Central memory CD8-positive, alpha-beta T cell (primary cell): ENCODE measurements around the gene RBM24.

ENCODE experiments used
- ATAC-seq: fragments of 150-1000 bp; cut with Tn5 transposase; replicated peaks from 2 replicates; pipeline ENCODE4 v1.10.0; 2022; ENCODE audit warnings: mild to moderate bottlenecking, moderate FRiP score, moderate number of reproducible peaks; ENCODE audit not compliant: poor library complexity, severe bottlenecking; ENCODE audit errors: extremely low read depth
- DNase-seq, 2 donors: peaks; one replicate each; pipeline ENCODE4 v3.0.0; 2021; ENCODE audit warnings: low spot score in 2 of 2
- H3K27ac Mint-ChIP-seq: one replicate; pipeline ENCODE4 v1.8.0; 2022; ENCODE audit warnings: low read depth, mild to moderate bottlenecking, moderate library complexity, mixed read lengths
- H3K27me3 Mint-ChIP-seq: one replicate; pipeline ENCODE4 v1.8.0; 2022; ENCODE audit warnings: mixed read lengths
- H3K36me3 Mint-ChIP-seq: one replicate; pipeline ENCODE4 v1.8.0; 2022; ENCODE audit warnings: mild to moderate bottlenecking, moderate library complexity, mixed read lengths; ENCODE audit not compliant: insufficient read depth
- H3K4me1 Mint-ChIP-seq: one replicate; pipeline ENCODE4 v1.8.0; 2022; ENCODE audit warnings: mixed read lengths
- H3K4me3 Mint-ChIP-seq: one replicate; pipeline ENCODE4 v1.8.0; 2022; ENCODE audit warnings: mild to moderate bottlenecking, moderate library complexity, mixed read lengths
- H3K9me3 Mint-ChIP-seq: one replicate; pipeline ENCODE4 v1.8.0; 2022; ENCODE audit warnings: mixed read lengths

RBM24 gene

GRCh38 chr6:17281100-17281496 lies at the start of gene RBM24:
Gene RBM24 (plus strand): TSS chr6:17281361. CDS start chr6:17281582, 221 bp downstream.
- no peak for DNase-seq

GRCh38 chr6:17233531-17233930 lies 47.6 kb upstream of the RBM24 start:
- H3K4me3 Mint-ChIP-seq, result no peak overlapping the region
- no peak overlapping the region for H3K27ac Mint-ChIP-seq
- ATAC-seq, result no peak
- no peak for DNase-seq
- peaks cover 5% of the 10 kb centered on the region for H3K9me3 Mint-ChIP-seq
- peaks cover 62% of the 10 kb centered on the region for H3K27me3 Mint-ChIP-seq
- no peaks in the 10 kb centered on the region for H3K36me3 Mint-ChIP-seq
- no peaks in the 10 kb centered on the region for H3K4me1 Mint-ChIP-seq

More at GRCh38 chr6:17281100-17281496, at the start of gene RBM24:
- no peaks in the 10 kb centered on the region for H3K9me3 Mint-ChIP-seq
- H3K4me1 Mint-ChIP-seq, result peaks cover 9% of the 10 kb centered on the region
- no peak within 1 kb of the TSS for H3K27ac Mint-ChIP-seq
- H3K27me3 Mint-ChIP-seq, result peaks cover 81% of the 10 kb centered on the region
- peak; percentile 28 for ATAC-seq
- H3K4me3 Mint-ChIP-seq, result peak within 1 kb of the TSS; percentile 63
- peaks cover 3% of the 10 kb centered on the region for H3K36me3 Mint-ChIP-seq

GRCh38 chr6:17237246-17237645 lies 43.9 kb upstream of the RBM24 start:
- no peak overlapping the region for H3K27ac Mint-ChIP-seq
- ATAC-seq (no peak), DNase-seq (no peak)
- H3K27me3 Mint-ChIP-seq, result peaks cover 41% of the 10 kb centered on the region
- H3K36me3 Mint-ChIP-seq, result no peaks in the 10 kb centered on the region
- no peak overlapping the region for H3K4me3 Mint-ChIP-seq
- no peaks in the 10 kb centered on the region for H3K4me1 Mint-ChIP-seq
- H3K9me3 Mint-ChIP-seq, result no peaks in the 10 kb centered on the region

GRCh38 chr6:17239260-17239659 lies 41.9 kb upstream of the RBM24 start:
- Mint-ChIP-seq H3K4me3 (no peak overlapping the region), H3K27me3 (peaks cover 53% of the 10 kb centered on the region), H3K27ac (no peak overlapping the region), H3K9me3 (no peaks in the 10 kb centered on the region), H3K36me3 (no peaks in the 10 kb centered on the region), H3K4me1 (no peaks in the 10 kb centered on the region)
- DNase-seq (no peak), ATAC-seq (no peak)

GRCh38 chr6:17240803-17241500 lies 40.2 kb upstream of the RBM24 start:
- no peaks in the 10 kb centered on the region for H3K36me3 Mint-ChIP-seq
- peaks cover 6% of the 10 kb centered on the region for H3K9me3 Mint-ChIP-seq
- H3K4me1 Mint-ChIP-seq, result no peaks in the 10 kb centered on the region
- DNase-seq, result no peak
- H3K27me3 Mint-ChIP-seq, result peaks cover 56% of the 10 kb centered on the region
- no peak for ATAC-seq
- no peak overlapping the region for H3K27ac Mint-ChIP-seq
- no peak overlapping the region for H3K4me3 Mint-ChIP-seq

- ATAC-seq (no peak), DNase-seq (no peak)
- H3K4me3 Mint-ChIP-seq, result no peak overlapping the region
- peaks cover 45% of the 10 kb centered on the region for H3K27me3 Mint-ChIP-seq
- no peaks in the 10 kb centered on the region for H3K4me1 Mint-ChIP-seq
- H3K36me3 Mint-ChIP-seq, result peaks cover 2% of the 10 kb centered on the region
- no peak overlapping the region for H3K27ac Mint-ChIP-seq
- peaks cover 6% of the 10 kb centered on the region for H3K9me3 Mint-ChIP-seq
Observed at GRCh38 chr6:17242087-17242486, 39.1 kb upstream of the RBM24 start.

- DNase-seq, result no peak
- Mint-ChIP-seq H3K27ac (no peak overlapping the region), H3K27me3 (peaks cover 40% of the 10 kb centered on the region), H3K4me3 (no peak overlapping the region), H3K9me3 (peaks cover under 1% of the 10 kb centered on the region), H3K4me1 (no peaks in the 10 kb centered on the region), H3K36me3 (peaks cover 2% of the 10 kb centered on the region)
- no peak for ATAC-seq
Observed at GRCh38 chr6:17250237-17250636, 30.9 kb upstream of the RBM24 start.

GRCh38 chr6:17251953-17252352 lies 29.2 kb upstream of the RBM24 start:
- no peak for ATAC-seq
- Mint-ChIP-seq H3K36me3 (no peaks in the 10 kb centered on the region), H3K27me3 (peaks cover 37% of the 10 kb centered on the region), H3K4me3 (no peak overlapping the region), H3K27ac (no peak overlapping the region), H3K4me1 (no peaks in the 10 kb centered on the region), H3K9me3 (no peaks in the 10 kb centered on the region)
- DNase-seq, result no peak

GRCh38 chr6:17258749-17259148 lies 22.4 kb upstream of the RBM24 start:
- no peak for ATAC-seq
- Mint-ChIP-seq H3K27ac (no peak overlapping the region), H3K4me3 (no peak overlapping the region), H3K27me3 (peaks cover 18% of the 10 kb centered on the region), H3K4me1 (no peaks in the 10 kb centered on the region), H3K9me3 (no peaks in the 10 kb centered on the region), H3K36me3 (no peaks in the 10 kb centered on the region)
- no peak for DNase-seq

- no peak overlapping the region for H3K27ac Mint-ChIP-seq
- peaks cover 31% of the 10 kb centered on the region for H3K27me3 Mint-ChIP-seq
Observed at GRCh38 chr6:17265570-17265969, 15.6 kb upstream of the RBM24 start.

GRCh38 chr6:17267566-17267965 lies 13.6 kb upstream of the RBM24 start:
- H3K27me3 Mint-ChIP-seq, result peaks cover 34% of the 10 kb centered on the region
- no peaks in the 10 kb centered on the region for H3K36me3 Mint-ChIP-seq
- DNase-seq, result no peak
- no peak overlapping the region for H3K4me3 Mint-ChIP-seq
- no peaks in the 10 kb centered on the region for H3K4me1 Mint-ChIP-seq
- H3K27ac Mint-ChIP-seq, result no peak overlapping the region
- H3K9me3 Mint-ChIP-seq, result no peaks in the 10 kb centered on the region
- no peak for ATAC-seq

More at GRCh38 chr6:17265570-17265969, 15.6 kb upstream of the RBM24 start:
- ATAC-seq (no peak), DNase-seq (no peak)
- no peak overlapping the region for H3K4me3 Mint-ChIP-seq
- H3K9me3 Mint-ChIP-seq, result no peaks in the 10 kb centered on the region
- no peaks in the 10 kb centered on the region for H3K36me3 Mint-ChIP-seq
- H3K4me1 Mint-ChIP-seq, result no peaks in the 10 kb centered on the region

- Mint-ChIP-seq H3K4me1 (no peaks in the 10 kb centered on the region), H3K4me3 (no peak overlapping the region), H3K9me3 (no peaks in the 10 kb centered on the region), H3K27ac (no peak overlapping the region), H3K36me3 (no peaks in the 10 kb centered on the region), H3K27me3 (peaks cover 39% of the 10 kb centered on the region)
- no peak for DNase-seq
- ATAC-seq, result no peak
Observed at GRCh38 chr6:17268114-17268513, 13.0 kb upstream of the RBM24 start.

GRCh38 chr6:17269840-17270239 lies 11.3 kb upstream of the RBM24 start:
- Mint-ChIP-seq H3K36me3 (no peaks in the 10 kb centered on the region), H3K9me3 (no peaks in the 10 kb centered on the region)

More at GRCh38 chr6:17269840-17270239, 11.3 kb upstream of the RBM24 start:
- H3K27ac Mint-ChIP-seq, result no peak overlapping the region
- H3K27me3 Mint-ChIP-seq, result peaks cover 56% of the 10 kb centered on the region
- ATAC-seq (no peak), DNase-seq (no peak)
- H3K4me1 Mint-ChIP-seq, result no peaks in the 10 kb centered on the region
- no peak overlapping the region for H3K4me3 Mint-ChIP-seq
